Peyer's patch (tissue), 4 donors: ENCODE results near the gene GLIS2. TPM values are rescaled to one million over a fixed set of nuclear protein-coding genes. Genes with fewer than 3 reads are reported as not detected.

Experiments used
- DNase-seq, 3 donors: peaks; one replicate each; pipeline ENCODE4 v3.0.0-alpha.2; 2017 to 2019
- H3K27ac ChIP-seq, 4 donors: fragments of 200-600 bp; sonication (generic); one replicate each; pipeline ENCODE4 v1.5.1; 2016 to 2019
- H3K27me3 ChIP-seq, 2 donors: fragments of 200-600 bp; sonication (generic); one replicate each; pipeline ENCODE4 v1.5.1; 2019
- H3K36me3 ChIP-seq, 3 donors: fragments of 200-600 bp; sonication (generic); one replicate each; pipeline ENCODE4 v1.5.1; 2016 to 2019
- H3K4me1 ChIP-seq, 4 donors: fragments of 200-600 bp; sonication (generic); one replicate each; pipeline ENCODE4 v1.5.1; 2016 to 2019
- H3K4me3 ChIP-seq, 4 donors: fragments of 200-600 bp; sonication (generic); 1 replicate in 3 of 4; 2 replicates in 1 of 4; pipeline ENCODE4 v1.5.1; 2016 to 2019; ENCODE audit warnings: mild to moderate bottlenecking in 1 of 4
- H3K9me3 ChIP-seq, 4 donors: fragments of 200-600 bp; sonication (generic); one replicate each; pipeline ENCODE4 v1.5.1; 2016 to 2019; ENCODE audit warnings: mild to moderate bottlenecking in 1 of 4
- CTCF ChIP-seq, 6 experiments: fragments of 450-650 bp in 4 of 6; fragments of 200-600 bp in 2 of 6; sonication (generic) in 1 of 6; IDR thresholded peaks; one replicate each; pipeline ENCODE4 v1.5.1; 2017 to 2019; ENCODE audit warnings: antibody characterized with exemption in 6 of 6, mild to moderate bottlenecking in 3 of 6, moderate library complexity in 1 of 6
- POLR2A ChIP-seq, 2 donors: fragments of 450-650 bp; IDR thresholded peaks; one replicate each; pipeline ENCODE4 v1.5.1; 2017; ENCODE audit warnings: antibody characterized with exemption in 2 of 2, mild to moderate bottlenecking in 2 of 2, moderate library complexity in 2 of 2
- total RNA-seq, 4 donors: library from RNA; depleted of rRNA; stranded (reverse); fragments of >200 nt; gene quantifications; one replicate each; pipeline ENCODE4 v1.1.0, GENCODE V29; 2016

Gene GLIS2
- total RNA-seq, 4 donors from 2014 or later, result 0.35 to 3.3 (median 1.7) TPM

GRCh38 chr16:4298761-4299522 lies 16.9 kb upstream of the GLIS2 start:
- Histone ChIP-seq H3K36me3 (no peaks in the 10 kb centered on the region), H3K27ac (peak overlapping the region; percentile 42 to 78 (median 68)), H3K4me1 (peaks cover 0 to 17% (median 0%) of the 10 kb centered on the region in 4 donors), H3K9me3 (no peaks in the 10 kb centered on the region), H3K27me3 (no peaks in the 10 kb centered on the region), H3K4me3 (peak overlapping the region in 2 of 4 donors; percentile 0 to 6)
- peak in 2 of 3 donors; percentile 88 to 92 for DNase-seq
- peak in 1 of 6 experiments; percentile 7 for TF ChIP-seq CTCF (IDR thresholded peaks at IDR 0.05)
- TF ChIP-seq POLR2A (IDR thresholded peaks at IDR 0.05), result no peak

- H3K4me1 ChIP-seq, result peaks cover 0 to 15% (median 1%) of the 10 kb centered on the region in 4 donors
- H3K27me3 ChIP-seq, result no peaks in the 10 kb centered on the region
- TF ChIP-seq POLR2A (IDR thresholded peaks at IDR 0.05) (no peak), CTCF (IDR thresholded peaks at IDR 0.05) (no peak)
- no peaks in the 10 kb centered on the region for H3K9me3 ChIP-seq
- DNase-seq, result no peak
- no peak overlapping the region for H3K27ac ChIP-seq
- no peaks in the 10 kb centered on the region for H3K36me3 ChIP-seq
- H3K4me3 ChIP-seq, result no peak overlapping the region
These were observed 14.7 kb upstream of the GLIS2 start for GRCh38 chr16:4301177-4301576.

- no peak overlapping the region for H3K4me3 ChIP-seq
- peaks cover 0 to 23% (median 4%) of the 10 kb centered on the region in 4 donors for H3K4me1 ChIP-seq
- TF ChIP-seq POLR2A (IDR thresholded peaks at IDR 0.05), result no peak
- no peak for TF ChIP-seq CTCF (IDR thresholded peaks at IDR 0.05)
- DNase-seq, result no peak
- no peaks in the 10 kb centered on the region for H3K36me3 ChIP-seq
- no peak overlapping the region for H3K27ac ChIP-seq
- H3K9me3 ChIP-seq, result no peaks in the 10 kb centered on the region
- H3K27me3 ChIP-seq, result no peaks in the 10 kb centered on the region
These were observed 13.9 kb upstream of the GLIS2 start for GRCh38 chr16:4301968-4302367.

- Histone ChIP-seq H3K4me3 (no peak overlapping the region), H3K4me1 (peaks cover 0 to 20% (median 7%) of the 10 kb centered on the region in 4 donors), H3K9me3 (no peaks in the 10 kb centered on the region), H3K36me3 (no peaks in the 10 kb centered on the region), H3K27me3 (no peaks in the 10 kb centered on the region), H3K27ac (no peak overlapping the region)
- no peak for DNase-seq
- TF ChIP-seq POLR2A (IDR thresholded peaks at IDR 0.05) (no peak), CTCF (IDR thresholded peaks at IDR 0.05) (no peak)
These were observed 11.9 kb upstream of the GLIS2 start for GRCh38 chr16:4303973-4304372.

GRCh38 chr16:4306470-4307214 lies 9.2 kb upstream of the GLIS2 start:
- Histone ChIP-seq H3K4me3 (peak overlapping the region; percentile 52 to 57 (median 56)), H3K27ac (peak overlapping the region; percentile 79 to 83 (median 81)), H3K9me3 (no peaks in the 10 kb centered on the region), H3K27me3 (no peaks in the 10 kb centered on the region), H3K4me1 (peaks cover 0 to 14% (median 6%) of the 10 kb centered on the region in 4 donors), H3K36me3 (no peaks in the 10 kb centered on the region)
- DNase-seq, result peak in 2 of 3 donors; percentile 56 to 63
- no peak for TF ChIP-seq POLR2A (IDR thresholded peaks at IDR 0.05)
